Breast epithelium (tissue), 3 donors: ENCODE measurements around the gene RBM43.

Source experiments
- POLR2A ChIP-seq: fragments of 450-650 bp; IDR thresholded peaks from one replicate; pipeline ENCODE4 v1.6.1; 2016; ENCODE audit warnings: antibody characterized with exemption, mild to moderate bottlenecking, moderate library complexity
- POLR2AphosphoS5 ChIP-seq, 3 donors: sonication (generic); formaldehyde crosslinking; IDR thresholded peaks; one replicate each; pipeline ENCODE4 v1.6.1; 2017; ENCODE audit warnings: antibody characterized with exemption in 3 of 3
- TF ChIP-seq, protein P1 (sequence below), 3 donors: fragments of 450-650 bp; IDR thresholded peaks; one replicate each; pipeline ENCODE4 v1.5.1; 2016 to 2017; ENCODE audit warnings: antibody characterized with exemption in 3 of 3, mild to moderate bottlenecking in 3 of 3, moderate library complexity in 3 of 3

DNA sequence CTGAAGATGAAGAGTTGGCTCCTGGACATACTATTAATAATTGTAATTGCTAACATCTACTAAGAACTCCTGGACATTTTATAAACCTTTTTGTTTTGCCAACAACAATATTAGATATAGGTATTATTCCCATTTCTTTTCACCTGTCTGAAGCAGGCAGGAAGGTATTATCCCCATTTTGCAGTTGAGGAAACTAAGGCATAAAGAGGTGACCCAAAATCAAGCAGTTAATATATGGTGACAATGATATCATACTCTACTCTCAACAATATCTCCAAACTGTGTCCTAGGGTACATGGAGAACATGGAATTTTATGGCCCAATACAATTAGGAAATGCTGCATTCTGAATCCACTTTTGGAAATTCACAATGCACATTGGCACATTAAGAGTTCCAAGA is 29.6 kb upstream of the RBM43 start:
- TF ChIP-seq, protein P1, sequence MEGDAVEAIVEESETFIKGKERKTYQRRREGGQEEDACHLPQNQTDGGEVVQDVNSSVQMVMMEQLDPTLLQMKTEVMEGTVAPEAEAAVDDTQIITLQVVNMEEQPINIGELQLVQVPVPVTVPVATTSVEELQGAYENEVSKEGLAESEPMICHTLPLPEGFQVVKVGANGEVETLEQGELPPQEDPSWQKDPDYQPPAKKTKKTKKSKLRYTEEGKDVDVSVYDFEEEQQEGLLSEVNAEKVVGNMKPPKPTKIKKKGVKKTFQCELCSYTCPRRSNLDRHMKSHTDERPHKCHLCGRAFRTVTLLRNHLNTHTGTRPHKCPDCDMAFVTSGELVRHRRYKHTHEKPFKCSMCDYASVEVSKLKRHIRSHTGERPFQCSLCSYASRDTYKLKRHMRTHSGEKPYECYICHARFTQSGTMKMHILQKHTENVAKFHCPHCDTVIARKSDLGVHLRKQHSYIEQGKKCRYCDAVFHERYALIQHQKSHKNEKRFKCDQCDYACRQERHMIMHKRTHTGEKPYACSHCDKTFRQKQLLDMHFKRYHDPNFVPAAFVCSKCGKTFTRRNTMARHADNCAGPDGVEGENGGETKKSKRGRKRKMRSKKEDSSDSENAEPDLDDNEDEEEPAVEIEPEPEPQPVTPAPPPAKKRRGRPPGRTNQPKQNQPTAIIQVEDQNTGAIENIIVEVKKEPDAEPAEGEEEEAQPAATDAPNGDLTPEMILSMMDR (IDR thresholded peaks at IDR 0.05) = no peak
- TF ChIP-seq POLR2AphosphoS5 (IDR thresholded peaks at IDR 0.05) (no peak), POLR2A (no peak)
